ENCODE results near the gene JAKMIP1. TPM values are rescaled to one million over a fixed set of nuclear protein-coding genes. Genes with fewer than 3 reads are reported as not detected.

The JAKMIP1 gene
- polyA plus RNA-seq, 1 experiment, result not detected

GRCh38 chr4:5979981-5980380, 220.4 kb downstream of the JAKMIP1 start:
- no peak for DNase-seq (ENCODE audit: low read depth, low spot score)

GRCh38 chr4:5976921-5977320, 223.4 kb downstream of the JAKMIP1 start:
- DNase-seq (ENCODE audit: low read depth, low spot score), result no peak
- CTCF ChIA-PET, result no interaction called here

More at GRCh38 chr4:5979981-5980380, 220.4 kb downstream of the JAKMIP1 start:
- peak; percentile 30; the same call in 1 of the 2 replicates for TF ChIP-seq CTCF (IDR thresholded peaks at IDR 0.05; ENCODE audit: low read depth, low read length)
- no peak overlapping the region for H3K4me3 ChIP-seq (ENCODE audit: low read depth, low read length)
- POLR2A ChIA-PET, result no interaction called here
- H3K9me3 ChIP-seq (ENCODE audit: control insufficient read depth, insufficient read depth, low read length), result no peaks in the 10 kb centered on the region; the same call in none of the 2 replicates
- no peaks in the 10 kb centered on the region for H3K27me3 ChIP-seq (ENCODE audit: control insufficient read depth, insufficient read depth, low read length)
- no peak overlapping the region for H3K27ac ChIP-seq (ENCODE audit: low read depth, low read length)
- CTCF ChIA-PET, result no interaction called here

DNA sequence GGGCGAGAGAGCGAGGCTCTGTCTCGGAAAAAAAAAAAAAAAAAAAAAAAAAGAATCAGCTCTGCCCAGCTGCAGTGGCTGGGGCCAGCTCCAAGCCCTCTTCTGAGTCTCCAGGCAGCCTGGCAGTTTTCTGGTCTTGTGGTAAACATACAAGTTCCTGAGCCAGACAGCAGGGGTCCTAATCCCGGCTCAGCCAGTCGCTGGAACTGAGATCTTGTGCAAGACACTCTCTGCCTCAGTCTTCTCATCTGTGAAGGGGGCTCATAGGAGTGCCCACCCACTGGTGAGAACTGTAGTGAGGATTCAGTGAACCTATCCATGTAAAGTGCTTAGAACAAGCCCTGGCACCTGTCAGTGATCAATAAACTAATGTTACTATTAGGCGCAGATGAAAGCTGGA, 223.9 kb downstream of the JAKMIP1 start:
- H3K27me3 ChIP-seq (ENCODE audit: control insufficient read depth, insufficient read depth, low read length), result no peaks in the 10 kb centered on the region
- H3K4me3 ChIP-seq (ENCODE audit: low read depth, low read length), result no peak overlapping the region
- no peak overlapping the region for H3K27ac ChIP-seq (ENCODE audit: low read depth, low read length)
- POLR2A ChIA-PET, result no interaction called here
- H3K9me3 ChIP-seq (ENCODE audit: control insufficient read depth, insufficient read depth, low read length), result no peaks in the 10 kb centered on the region; the same call in 1 of the 2 replicates
- TF ChIP-seq CTCF (IDR thresholded peaks at IDR 0.05; ENCODE audit: low read depth, low read length), result no peak
- no peak for DNase-seq (ENCODE audit: low read depth, low spot score)
- CTCF ChIA-PET, result no interaction called here

More at GRCh38 chr4:5976921-5977320, 223.4 kb downstream of the JAKMIP1 start:
- POLR2A ChIA-PET, result no interaction called here
- no peak for TF ChIP-seq CTCF (IDR thresholded peaks at IDR 0.05; ENCODE audit: low read depth, low read length)
- Histone ChIP-seq H3K27ac (ENCODE audit: low read depth, low read length) (no peak overlapping the region), H3K4me3 (ENCODE audit: low read depth, low read length) (no peak overlapping the region), H3K9me3 (ENCODE audit: control insufficient read depth, insufficient read depth, low read length) (no peaks in the 10 kb centered on the region; the same call in 1 of the 2 replicates), H3K27me3 (ENCODE audit: control insufficient read depth, insufficient read depth, low read length) (no peaks in the 10 kb centered on the region)

Other genes starting within 250 kb of the JAKMIP1 start
- gene C4orf50, start 182.1 kb downstream of the JAKMIP1 start, polyA plus RNA-seq (2011; rRNA removed), result not detected in 2 replicates
- 46.8 and 64.6 TPM in 2 replicates for gene WFS1, start 69.3 kb upstream of the JAKMIP1 start, polyA plus RNA-seq (2011; rRNA removed)

Data from AG04450 (cell line).